Lower leg skin (tissue), 4 donors: Measurements from ENCODE around the gene RASL10B. TPM values are rescaled to one million over a fixed set of nuclear protein-coding genes. Genes with fewer than 3 reads are reported as not detected.

Source experiments
- DNase-seq, 2 donors: peaks; one replicate each; pipeline ENCODE4 v3.0.0-alpha.2; 2019; ENCODE audit warnings: low spot score in 2 of 2
- H3K4me3 ChIP-seq: fragments of 200-600 bp; sonication (generic); 2 replicates; pipeline ENCODE4 v1.5.1; 2017; ENCODE audit warnings: mild to moderate bottlenecking, low read depth; ENCODE audit not compliant: poor library complexity, severe bottlenecking
- POLR2A ChIP-seq, 2 donors: fragments of 450-650 bp; IDR thresholded peaks; one replicate each; pipeline ENCODE4 v1.6.1; 2016 to 2017; ENCODE audit warnings: antibody characterized with exemption in 2 of 2, mild to moderate bottlenecking in 1 of 2, moderate library complexity in 1 of 2
- WGBS, 2 donors: methylation state at CpG; one replicate each; pipeline ENCODE4 v1.1.5; 2018; 5-methylcytosine and 5-hydroxymethylcytosine counted together
- intact Hi-C: fragments of 100-400 bp; cut with DNase I; formaldehyde crosslinking; loops from one replicate; pipeline ENCODE4 v1.15.0; 2023; ENCODE audit warnings: low total_unique reads
- total RNA-seq, 4 donors: library from RNA; depleted of rRNA; stranded (reverse); fragments of >200 nt; gene quantifications; one replicate each; pipeline ENCODE4 v1.1.0, GENCODE V29; 2016
- TF ChIP-seq, protein P1 (sequence below), 3 donors: fragments of 450-650 bp; IDR thresholded peaks; one replicate each; pipeline ENCODE4 v1.5.1; 2016; ENCODE audit warnings: antibody characterized with exemption in 3 of 3, mild to moderate bottlenecking in 3 of 3, moderate library complexity in 2 of 3

RASL10B gene
- total RNA-seq, 4 donors from 2014 or later = 0.66 to 2.4 (median 1.5) TPM

DNA sequence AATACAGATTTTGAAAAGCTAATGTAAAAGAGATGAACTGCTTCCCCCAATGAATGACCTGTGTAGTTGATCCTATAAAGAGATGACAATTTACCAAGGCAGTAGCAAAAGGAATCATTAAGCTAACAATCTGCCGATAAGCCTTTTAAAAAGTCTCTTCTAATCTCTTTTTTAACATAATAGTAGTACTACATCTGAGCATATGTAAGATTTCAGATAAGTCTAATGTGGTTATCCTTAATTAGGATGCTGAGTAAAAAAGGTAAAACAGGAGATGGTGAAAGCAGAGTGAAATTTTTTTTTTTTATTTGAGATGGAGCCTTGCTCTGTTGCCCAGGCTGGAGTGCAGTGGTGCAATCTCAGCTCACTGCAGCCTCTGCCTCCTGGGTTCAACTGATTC lies 26.2 kb upstream of the RASL10B start:
- intact Hi-C loops = no loop called here
- TF ChIP-seq POLR2A (IDR thresholded peaks at IDR 0.05) = no peak
- TF ChIP-seq, protein P1, sequence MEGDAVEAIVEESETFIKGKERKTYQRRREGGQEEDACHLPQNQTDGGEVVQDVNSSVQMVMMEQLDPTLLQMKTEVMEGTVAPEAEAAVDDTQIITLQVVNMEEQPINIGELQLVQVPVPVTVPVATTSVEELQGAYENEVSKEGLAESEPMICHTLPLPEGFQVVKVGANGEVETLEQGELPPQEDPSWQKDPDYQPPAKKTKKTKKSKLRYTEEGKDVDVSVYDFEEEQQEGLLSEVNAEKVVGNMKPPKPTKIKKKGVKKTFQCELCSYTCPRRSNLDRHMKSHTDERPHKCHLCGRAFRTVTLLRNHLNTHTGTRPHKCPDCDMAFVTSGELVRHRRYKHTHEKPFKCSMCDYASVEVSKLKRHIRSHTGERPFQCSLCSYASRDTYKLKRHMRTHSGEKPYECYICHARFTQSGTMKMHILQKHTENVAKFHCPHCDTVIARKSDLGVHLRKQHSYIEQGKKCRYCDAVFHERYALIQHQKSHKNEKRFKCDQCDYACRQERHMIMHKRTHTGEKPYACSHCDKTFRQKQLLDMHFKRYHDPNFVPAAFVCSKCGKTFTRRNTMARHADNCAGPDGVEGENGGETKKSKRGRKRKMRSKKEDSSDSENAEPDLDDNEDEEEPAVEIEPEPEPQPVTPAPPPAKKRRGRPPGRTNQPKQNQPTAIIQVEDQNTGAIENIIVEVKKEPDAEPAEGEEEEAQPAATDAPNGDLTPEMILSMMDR (IDR thresholded peaks at IDR 0.05) = no peak
- no peak overlapping the region for H3K4me3 ChIP-seq
- whole genome bisulfite sequencing, 2 donors = 94 to 95% methylated on average over 1 of the region's 1 CpG
- no peak for DNase-seq

GRCh38 chr17:35705705-35706104 lies 25.7 kb upstream of the RASL10B start:
- no peak for DNase-seq
- intact Hi-C loops = no loop called here
- no peak for TF ChIP-seq POLR2A (IDR thresholded peaks at IDR 0.05)
- TF ChIP-seq, protein P1 (IDR thresholded peaks at IDR 0.05) = no peak
- 74 to 84% methylated on average over 5 of the region's 5 CpGs for WGBS, 2 donors
- H3K4me3 ChIP-seq = no peak overlapping the region

- intact Hi-C loops = no loop called here
- TF ChIP-seq, protein P1 (IDR thresholded peaks at IDR 0.05) = no peak
- TF ChIP-seq POLR2A (IDR thresholded peaks at IDR 0.05) = no peak
- no peak for DNase-seq
- 82 to 83% methylated on average over 3 of the region's 3 CpGs for WGBS, 2 donors
- H3K4me3 ChIP-seq = no peak overlapping the region
Observed at GRCh38 chr17:35708149-35708548, 23.3 kb upstream of the RASL10B start.

- intact Hi-C loops = no loop called here
- 58 to 62% methylated on average over 3 of the region's 3 CpGs for WGBS, 2 donors
- TF ChIP-seq, protein P1 (IDR thresholded peaks at IDR 0.05) = no peak
- no peak for TF ChIP-seq POLR2A (IDR thresholded peaks at IDR 0.05)
- no peak for DNase-seq
- H3K4me3 ChIP-seq = no peak overlapping the region
Observed at GRCh38 chr17:35708951-35709350, 22.5 kb upstream of the RASL10B start.

- intact Hi-C loops = no loop called here
- WGBS, 2 donors = 46 to 60% methylated on average over 3 of the region's 3 CpGs
- no peak for TF ChIP-seq POLR2A (IDR thresholded peaks at IDR 0.05)
- TF ChIP-seq, protein P1 (IDR thresholded peaks at IDR 0.05) = no peak
Observed at GRCh38 chr17:35709874-35710273, 21.6 kb upstream of the RASL10B start.

DNA sequence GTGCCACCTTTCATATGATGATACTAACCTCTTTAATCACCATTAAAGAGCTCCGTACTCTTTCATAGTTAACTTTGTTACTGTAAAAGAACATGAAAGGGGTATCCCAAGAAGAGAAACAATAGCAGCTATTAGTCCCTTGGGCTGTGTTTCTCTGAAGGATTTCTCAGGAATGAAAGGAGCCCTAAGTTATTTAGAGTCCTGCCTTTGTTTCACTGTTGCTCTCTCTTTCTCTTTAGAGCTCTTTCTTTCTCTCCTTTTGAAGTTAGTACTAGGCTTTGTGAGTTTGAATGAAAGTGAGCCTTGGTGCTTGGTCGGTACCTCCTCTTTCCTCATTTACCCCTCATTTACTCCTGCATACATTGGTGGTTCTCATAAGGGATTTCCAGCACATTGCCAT lies 20.5 kb upstream of the RASL10B start:
- intact Hi-C loops = no loop called here
- DNase-seq = no peak
- WGBS, 2 donors = 92 to 95% methylated on average over 2 of the region's 2 CpGs
- TF ChIP-seq, protein P1 (IDR thresholded peaks at IDR 0.05) = no peak
- no peak for TF ChIP-seq POLR2A (IDR thresholded peaks at IDR 0.05)
- H3K4me3 ChIP-seq = no peak overlapping the region

More at GRCh38 chr17:35709874-35710273, 21.6 kb upstream of the RASL10B start:
- DNase-seq = no peak
- no peak overlapping the region for H3K4me3 ChIP-seq
